ENCODE data around the gene ALAD.
A peak's percentile ranks its signal among the peaks of the same experiment; 100 is the strongest.
"Not testable (repeated sequence)": the region's sequence is repeated elsewhere in the genome, so short reads cannot be mapped to it uniquely, and the experiment has no call there.

ALAD gene

DNA sequence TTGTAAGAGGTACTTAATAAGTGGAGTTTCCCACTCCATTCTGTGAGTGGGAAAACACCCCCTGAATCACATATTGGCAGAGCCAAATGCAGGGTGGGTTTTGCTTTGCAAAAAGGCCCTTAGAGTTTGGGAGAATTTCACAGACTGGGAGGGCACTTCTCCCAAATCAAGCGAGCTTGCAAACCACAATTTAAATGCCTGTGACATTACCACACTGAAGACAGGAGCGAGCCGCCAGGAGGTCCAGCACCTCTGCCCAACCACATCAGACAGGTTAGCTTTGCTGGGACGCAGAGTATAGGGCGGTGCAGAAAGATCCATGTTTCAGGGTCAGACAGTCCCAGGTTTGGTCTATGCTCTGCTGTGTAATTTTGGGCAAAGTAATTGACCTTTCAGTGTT, 2.3 kb downstream of the ALAD start:
- DNase-seq (ENCODE audit: low read depth): no peak

DNA sequence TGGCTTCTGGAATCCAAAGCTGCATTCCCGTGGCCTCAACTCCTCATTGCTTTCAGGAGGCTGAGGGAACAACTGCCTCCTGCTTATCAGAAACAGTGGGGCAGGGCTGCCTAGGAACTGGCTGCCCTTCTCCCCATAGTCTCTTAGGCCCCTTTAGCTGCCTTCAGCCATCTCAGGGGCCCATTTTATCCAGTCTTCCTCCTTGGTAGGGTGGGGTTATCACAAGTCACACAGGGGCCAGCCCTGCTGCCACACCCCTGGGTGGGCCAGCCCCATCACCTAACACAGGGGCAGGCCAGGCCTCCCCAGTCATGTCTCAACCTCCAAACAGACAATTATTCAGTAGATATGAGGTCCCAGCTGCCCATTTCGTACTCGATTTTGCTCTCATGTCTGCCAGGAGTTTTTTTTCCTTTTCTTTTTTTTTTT, 3.9 kb downstream of the ALAD start:
- DNase-seq (ENCODE audit: low read depth): no peak

DNA sequence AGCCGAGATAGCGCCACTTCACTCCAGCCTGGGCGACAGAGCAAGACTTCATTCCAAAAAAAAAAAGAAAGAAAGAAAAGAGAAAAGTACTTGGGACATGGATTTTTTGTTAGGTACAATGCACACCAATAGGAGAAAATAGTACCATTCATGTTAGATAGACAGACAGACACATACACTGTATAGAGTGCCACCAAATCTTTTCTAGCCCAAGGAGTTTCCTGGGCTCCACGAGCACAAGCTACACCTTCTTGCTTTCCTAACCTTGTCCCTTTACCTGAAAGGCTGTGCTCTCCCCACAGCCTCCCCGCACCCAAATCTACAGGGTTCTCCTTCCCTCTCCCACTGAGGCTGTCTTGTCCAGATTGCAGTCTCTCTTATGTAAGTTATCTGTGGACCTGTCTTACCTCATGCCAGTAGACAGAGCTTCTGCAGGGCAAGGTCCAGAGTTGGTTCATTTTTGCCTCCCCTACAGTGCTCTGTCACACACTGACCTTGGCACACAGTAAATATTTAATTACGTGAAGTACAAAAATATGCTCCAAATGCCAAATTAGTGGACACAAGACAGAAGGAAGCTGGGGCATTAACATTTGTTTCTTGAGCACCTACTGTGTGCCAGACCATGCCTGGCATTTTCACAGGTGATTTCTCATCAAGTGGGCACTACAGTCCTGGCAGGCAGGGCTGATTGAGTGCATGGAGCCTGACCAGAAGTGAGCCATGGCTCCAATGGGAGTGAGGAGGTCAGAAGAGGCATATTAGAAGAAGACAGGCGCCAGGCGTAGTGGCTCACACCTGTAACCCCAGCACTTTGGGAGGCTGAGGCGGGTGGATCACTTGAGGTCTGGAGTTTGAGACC, 5.9 kb downstream of the ALAD start:
- no peak for DNase-seq (ENCODE audit: low read depth)

DNA sequence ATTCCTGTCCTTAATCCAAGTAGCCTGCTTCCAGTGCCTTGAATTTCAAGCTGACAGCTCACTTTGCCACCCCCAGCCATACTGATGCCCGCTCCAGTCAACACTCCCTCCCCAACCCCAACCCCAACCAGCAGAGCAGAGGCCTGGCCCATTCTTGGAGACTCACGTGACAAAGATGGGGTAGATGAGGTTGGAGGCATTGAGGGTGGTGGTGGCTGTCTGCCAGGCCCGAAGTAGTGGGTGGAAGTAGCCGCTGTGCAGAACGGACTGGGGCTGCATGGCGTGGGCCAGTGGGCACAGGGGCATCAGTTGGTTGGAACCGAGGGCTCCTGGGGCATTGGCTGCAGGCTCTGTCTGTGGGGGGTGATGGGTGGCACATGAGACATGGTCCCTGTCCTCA, 7.8 kb downstream of the ALAD start:
- DNase-seq (ENCODE audit: low read depth): no peak

DNA sequence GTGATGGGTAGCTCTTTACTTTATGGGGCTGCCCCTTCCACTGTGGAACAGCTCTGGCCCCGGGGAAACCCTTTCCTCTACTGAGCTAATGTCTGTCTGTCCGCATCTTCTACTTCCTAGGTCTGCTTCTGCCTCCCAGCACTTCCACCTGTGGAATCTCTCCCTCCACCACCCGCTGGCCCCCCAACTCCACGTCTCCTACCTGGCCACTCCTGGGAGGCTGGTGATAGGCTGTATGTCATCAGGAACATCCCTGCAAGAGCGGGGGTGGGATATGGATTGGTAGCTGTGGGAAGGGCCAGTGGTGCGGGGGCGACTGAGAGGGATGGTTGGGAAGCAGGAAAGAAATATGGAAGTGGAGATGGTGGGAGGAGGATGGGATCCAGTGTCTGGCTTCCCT, 9.2 kb downstream of the ALAD start:
- no peak for DNase-seq (ENCODE audit: low read depth)

DNA sequence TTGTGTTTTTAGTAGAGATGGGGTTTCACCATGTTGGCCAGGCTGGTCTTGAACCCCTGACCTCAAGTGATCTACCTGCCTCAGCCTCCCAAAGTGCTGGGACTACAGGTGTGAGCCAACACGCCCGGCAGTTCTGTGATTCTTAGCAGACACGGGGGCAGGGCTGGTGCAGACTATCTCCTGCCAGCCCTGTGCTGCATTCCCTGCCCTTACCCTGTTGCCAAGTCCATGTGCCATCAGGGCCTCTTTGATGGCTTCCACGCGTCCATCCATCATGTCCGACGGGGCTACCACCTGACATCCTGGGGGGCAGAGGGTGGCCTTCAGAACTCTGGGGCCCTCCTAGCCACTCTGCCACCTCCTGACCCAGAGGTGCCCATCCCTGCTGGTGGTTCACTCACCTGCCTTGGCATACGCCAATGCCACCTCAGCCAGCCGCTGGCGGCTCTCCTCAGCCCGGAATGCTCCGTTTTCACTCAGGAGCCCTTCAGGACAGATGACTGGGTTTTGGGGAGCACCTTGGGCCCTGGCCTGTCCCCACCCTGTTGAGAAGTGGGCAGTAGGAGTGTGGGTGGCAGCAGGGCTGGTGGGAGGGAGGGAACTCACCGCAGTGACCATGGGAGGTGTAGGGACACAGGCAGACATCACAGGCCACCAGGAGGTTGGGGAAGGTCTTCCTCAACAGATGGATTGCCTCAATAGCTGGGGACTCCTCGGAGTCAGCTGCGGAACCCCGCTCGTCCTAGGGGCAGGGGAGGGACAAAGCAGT, 10.7 kb downstream of the ALAD start:
- no peak for DNase-seq (ENCODE audit: low read depth)

DNA sequence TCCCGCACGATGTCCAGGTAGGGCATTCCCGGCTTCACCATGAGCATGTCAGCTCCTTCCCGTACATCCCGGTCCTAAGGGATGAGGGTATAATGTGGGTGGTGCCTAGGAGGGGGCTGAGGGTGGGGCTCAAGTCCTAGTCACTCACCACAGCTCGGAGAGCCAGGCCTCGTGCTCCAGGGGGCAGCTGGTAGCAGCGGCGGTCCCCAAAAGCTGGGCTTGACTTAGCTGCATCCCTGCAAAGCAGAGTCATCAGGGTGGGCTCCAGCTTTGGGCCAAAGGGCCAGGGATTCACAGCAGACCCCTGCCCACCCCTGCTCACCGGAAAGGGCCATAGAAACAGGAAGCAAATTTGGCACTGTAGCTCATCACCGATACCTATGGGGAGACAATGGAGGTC, 11.6 kb downstream of the ALAD start:
- no peak for DNase-seq (ENCODE audit: low read depth)

DNA sequence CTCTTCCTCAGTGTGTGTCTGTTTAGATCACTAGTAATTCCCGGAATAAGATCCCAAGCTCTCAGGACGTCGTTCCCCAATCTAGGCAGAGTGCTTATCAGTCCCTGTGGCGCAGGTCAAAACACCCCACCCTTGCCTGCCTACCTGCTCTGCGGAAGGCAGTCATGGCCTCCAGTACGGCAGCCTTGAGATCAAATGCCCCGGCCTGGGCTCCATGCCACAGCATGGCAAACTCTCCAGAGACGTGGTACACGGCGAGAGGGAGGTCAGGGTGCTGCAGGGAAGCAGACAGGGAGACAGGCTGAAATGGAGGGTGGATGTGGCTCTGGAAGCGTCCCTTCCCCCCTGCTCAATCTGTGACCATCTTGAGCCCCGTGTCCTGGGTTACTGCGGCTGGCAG, 12.3 kb downstream of the ALAD start:
- DNase-seq (ENCODE audit: low read depth): no peak

DNA sequence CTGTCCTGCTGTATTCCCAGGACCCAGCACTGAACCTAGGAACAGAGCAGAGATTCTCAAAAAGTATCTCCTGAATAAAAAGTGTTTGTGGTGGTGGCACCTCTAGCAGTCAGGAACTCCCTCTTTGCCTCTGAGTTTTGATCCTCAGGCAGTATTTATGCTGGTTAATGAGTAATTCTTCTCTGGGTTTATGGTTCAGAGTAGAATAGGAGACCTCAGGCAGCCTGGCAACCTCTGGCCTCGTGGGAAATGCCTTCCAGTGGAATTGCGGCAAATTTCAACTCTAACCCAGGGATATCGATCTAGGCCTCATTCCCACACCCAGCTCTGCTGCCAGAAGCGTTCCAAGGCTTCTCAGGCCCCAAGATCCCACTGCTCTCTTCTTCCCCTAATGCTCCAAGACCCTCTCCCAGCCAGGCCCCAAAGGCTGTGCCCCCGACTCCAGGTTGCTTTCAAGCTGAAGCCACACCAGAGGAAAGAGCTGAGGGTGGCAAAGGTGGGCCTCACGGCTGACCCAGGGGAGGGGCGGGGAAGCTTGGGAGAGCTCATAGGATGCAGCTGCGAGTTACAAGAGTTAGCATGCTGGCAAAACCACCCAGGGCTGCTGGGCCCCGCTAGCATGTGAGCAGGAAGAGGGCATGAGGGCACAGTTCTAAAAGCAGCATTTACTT, 13.4 kb downstream of the ALAD start:
- no peak for DNase-seq (ENCODE audit: low read depth)

DNA sequence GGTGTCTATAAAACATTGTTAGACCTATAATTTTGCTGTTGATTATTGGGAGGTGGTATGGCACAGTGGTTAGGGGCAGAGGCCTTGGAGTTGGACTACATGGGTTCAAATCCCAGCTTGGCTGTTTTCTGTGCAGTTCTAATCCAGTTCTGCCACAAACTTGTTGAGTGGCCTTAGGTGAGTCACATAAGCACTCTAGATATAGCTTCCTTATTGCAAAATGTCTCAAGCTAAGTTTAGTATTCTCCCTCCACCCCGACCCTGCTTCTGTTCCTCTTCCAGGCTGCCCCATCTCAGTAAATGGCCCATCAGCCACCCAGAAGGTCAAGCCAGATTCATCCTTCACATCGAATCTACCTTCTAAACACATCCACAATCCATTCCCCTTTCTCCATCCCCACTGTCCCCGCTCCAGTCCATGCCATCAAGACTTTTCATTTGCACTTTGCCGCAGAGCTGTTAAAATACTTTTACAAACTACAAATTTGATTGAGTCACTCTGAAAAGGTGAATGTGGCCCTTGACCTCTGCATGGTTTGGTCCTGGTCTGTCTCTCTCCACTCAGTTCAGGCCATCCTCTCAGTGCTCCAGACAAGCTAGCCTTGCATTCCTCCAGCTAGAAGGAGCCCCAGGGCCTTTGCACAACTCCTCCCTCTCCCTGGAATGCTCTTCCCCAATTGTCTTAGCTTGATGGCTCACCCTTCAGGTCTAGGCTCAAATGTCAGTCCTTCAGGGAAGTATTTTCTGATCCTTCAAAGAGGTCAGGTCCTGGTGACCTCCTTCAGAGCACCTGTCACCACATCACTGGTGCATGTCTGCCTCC, 14.3 kb downstream of the ALAD start:
- DNase-seq (ENCODE audit: low read depth): no peak

DNA sequence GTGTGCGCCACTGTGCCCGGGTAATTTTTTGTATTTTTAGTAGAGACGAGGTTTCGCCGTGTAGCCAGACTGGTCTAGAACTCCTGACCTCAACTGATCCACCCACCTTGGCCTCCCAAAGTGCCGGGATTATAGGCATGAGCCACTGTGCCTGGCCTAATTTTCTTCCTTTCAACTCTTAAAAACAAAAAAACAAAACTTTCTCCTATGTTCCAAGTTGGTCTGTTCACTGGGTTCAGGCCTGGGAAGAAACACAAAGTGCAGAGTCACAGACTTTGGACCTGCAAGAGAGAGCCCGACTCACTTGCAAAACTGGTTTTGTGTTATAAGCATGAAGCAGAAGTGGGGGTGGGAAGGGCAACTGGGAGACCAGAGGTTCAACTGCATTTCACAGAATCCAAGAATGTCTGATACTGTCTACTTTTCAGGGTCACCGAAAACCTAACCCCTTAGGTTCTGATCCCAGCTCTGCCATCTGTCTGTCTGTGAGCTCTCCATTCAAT, 19.1 kb downstream of the ALAD start:
- DNase-seq (ENCODE audit: low read depth): no peak

DNA sequence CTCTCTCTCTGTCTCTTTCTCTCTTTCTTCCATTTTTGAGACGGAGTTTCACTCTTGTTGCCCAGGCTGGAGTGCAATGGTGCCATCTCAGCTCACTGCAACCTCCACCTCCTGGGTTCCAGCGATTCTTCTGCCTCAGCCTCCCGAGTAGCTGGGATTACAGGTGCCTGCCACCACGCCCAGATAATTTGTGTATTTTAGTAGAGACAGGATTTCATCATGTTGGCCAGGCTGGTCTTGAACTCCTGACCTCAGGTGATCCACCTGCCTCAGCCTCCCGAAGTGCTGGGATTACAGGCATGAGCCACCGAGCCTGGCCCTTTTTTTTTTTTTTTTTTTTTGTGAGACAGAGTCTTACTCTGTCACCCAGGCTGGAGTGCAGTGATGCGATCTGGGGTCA, 19.6 kb downstream of the ALAD start:
- not testable (repeated sequence) for DNase-seq (ENCODE audit: low read depth)

DNA sequence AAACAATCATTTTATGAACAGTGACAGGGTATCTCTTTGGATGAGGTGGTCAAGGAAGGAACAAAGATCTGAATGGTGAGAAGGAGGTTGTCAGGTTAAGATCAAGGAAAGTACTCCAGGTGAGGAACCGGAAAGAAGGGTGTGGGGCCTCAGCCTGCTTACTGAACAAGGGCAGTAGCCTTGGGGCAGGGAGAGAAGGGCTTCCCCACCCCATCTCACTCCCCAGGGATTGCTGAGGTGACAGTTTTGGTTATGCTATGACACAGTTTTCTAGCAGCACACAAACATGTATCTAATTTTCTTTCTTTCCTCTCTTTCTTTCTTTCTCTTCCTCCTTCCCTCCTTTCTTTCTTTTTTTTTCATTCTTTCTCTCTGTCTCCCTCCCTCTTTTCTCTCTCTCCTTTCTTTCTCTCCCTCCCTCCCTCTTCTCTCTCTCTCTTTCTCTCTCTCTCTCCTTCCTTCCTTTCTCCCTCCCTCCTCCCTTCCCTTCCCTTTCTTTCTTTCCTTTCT, 20.2 kb downstream of the ALAD start:
- no peak for DNase-seq (ENCODE audit: low read depth)

DNA sequence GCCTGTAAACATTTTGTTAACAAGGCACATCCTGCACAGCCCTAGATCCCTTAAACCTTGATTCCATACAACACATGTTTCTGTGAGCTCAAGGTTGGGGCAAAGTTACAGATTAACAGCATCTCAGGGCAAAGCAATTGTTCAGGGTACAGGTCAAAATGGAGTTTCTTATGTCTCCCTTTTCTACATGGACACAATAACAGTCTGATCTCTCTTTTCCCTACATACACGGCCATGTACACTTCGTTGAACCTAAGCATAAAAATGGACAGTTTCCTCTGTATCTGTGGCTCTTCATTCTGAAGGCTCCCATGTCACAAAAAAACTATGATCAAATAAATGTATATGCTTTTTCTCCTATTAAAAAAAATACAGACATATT, 21.3 kb downstream of the ALAD start:
- DNase-seq (ENCODE audit: low read depth): not testable (repeated sequence)

DNA sequence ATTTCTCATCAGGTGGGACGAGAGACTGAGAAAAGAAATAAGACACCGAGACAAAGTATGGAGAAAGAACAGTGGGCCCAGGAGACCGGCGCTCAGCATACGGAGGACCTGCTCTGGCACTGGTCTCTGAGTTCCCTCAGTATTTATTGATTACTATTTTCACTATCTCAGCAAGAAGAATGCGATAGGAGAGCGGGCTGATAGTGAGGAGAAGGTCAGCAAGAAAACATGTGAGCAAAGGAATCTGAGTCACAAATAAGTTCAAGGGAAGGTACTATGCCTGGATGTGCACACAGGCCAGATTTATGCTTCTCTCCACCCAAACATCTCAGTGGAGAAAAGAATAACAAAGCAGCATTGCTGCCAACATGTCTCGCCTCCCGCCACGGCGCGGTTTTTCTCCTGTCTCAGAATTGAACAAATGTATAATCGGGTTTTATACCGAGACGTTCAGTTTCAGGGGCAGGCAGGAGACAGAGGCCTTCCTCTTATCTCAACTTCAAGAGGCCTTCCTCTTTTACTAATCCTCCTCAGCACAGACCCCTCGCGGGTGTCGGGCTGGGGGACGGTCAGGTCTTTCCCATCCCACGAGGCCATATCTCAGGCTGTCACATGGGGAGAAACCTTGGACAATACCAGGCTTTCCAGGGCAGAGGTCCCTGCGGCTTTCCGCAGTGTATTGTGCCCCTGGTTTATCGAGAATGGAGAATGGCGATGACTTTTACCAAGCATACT, 21.8 kb downstream of the ALAD start:
- DNase-seq (ENCODE audit: low read depth): not testable (repeated sequence)

DNA sequence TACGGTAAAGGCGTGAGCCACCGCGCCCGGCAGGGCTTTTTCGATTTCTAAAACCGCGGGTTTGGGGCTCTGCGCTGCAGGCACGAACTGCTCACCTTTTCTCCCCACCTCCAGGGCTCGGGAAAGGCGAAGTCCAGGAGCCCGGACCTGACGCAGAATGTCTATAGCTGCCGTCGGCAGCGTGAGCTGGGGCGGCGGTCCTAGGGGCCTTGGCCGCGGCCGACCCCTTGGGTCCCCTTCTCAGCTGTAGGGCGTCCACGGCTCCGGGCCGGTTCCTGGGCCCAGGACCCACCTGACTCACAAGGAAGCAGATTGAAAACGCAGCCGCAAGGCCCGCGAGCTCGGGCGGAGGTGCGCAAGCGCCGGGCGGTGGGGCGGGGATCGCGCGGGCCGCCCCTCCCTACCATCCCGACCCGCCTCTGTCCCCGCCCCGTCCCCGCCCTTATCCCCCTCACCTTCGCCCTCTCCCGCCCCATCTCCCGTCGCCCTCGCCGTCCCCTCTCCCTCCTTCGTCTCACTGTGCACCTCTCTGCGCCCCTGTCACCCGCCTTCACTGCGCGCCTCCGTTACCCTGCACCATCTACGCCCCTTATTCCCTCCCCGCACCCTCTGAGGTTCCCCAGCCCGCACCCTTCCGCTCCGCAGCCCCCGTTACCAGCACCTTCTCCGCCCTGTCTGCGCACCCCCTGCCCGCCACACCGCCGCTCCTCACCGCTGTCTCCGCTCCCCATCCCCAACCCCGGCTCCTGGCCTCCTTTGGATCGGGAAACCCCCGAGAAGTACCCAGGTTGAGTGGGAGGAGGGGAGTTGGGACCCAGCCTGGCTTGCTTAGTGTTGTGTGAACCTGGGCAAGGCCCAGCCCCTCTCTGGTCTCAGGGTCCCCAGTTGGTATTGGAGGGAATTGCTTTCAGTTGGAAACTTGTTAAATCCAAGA, 24.2 kb downstream of the ALAD start, which contains the start of gene HDHD3:
Gene HDHD3, minus strand, starts transcription at position 353 of the 934 bp plus-strand sequence. CDS start 2,632 bp downstream, outside the sequence.
- DNase-seq (ENCODE audit: low read depth): peak; percentile 76

DNA sequence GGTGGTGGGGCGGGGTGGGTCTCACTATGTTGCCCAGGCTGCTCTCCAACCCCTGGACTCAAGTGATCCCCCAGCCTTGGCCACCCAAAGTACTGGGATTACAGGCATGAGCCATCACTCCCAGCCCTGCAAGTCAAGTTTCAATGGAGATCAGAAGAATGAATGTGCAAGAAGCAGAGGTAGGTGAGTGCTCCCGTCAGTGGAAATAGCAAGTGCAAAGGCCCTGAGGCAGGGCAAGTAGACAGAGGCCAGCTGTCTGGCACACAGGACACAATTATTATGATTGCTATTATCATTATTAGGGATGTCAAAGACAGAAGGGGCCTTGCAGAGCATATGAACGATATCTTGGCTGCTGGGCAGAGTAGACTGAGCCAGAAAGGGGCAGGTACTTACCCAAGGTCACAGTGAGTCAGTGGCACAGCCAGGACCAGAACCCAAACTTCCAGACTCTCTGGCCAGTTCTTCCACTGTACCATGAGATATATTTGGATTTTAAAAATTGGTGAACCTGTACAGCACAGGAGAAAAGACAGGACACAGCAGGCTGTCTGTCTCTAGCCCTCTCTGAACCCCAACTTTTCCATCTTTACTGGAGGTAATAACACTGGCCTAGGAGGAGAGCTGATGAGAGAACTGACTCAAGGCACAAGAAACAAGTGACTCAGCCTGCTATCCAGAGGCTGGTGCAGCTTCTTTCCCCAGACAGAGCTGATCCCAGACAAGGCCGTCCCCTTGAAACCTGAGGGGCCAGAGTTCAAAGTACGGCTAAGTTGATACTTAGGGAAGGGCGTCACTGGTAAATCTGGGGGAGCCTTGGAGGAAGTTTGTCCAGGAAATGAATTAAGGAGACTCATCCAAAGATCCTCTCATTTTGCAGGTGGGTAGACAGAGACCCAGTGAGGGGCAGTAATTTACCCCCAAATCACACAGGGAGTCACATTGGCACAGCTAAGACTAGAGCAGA, 25.7 kb downstream of the ALAD start:
- no peak for DNase-seq (ENCODE audit: low read depth)

DNA sequence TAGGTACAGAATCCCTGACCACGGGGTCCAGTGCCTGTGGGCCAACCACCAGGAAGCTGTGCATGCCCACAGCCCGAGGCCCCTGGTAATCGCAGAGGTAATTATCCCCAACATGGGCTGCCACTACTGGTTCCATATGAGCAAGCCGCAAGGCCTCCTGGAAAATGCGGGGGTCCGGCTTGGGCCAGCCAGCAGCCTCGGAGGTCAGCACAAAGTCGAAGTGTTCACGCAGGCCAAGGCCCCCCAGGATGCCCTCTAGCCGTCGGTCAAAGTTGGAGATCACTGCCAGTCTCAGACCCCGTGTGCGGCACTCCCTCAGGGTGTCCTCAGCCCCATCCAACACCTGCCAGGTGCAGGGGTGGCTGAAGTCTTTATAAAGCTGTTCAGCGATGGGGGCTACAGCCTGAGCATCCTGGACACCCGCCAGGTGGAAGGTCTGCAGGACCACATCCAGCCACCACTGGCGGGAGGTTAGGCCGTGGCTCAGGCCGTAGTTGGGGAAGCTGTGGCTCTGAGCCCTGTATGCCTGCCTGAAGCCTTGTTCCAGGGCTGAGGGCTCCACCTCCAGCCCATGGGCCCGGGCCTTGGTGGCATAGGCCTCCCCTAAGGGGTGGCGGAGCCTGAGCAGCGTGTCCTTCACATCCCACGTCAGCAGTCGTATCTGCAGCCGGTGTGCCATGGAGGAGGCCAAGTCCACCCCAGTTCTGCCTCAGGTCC, 27.2 kb downstream of the ALAD start:
- DNase-seq (ENCODE audit: low read depth): no peak

All from activated T-helper 9 cell treated with anti-CD3 and anti-CD28 coated beads, Interleukin-2, amount 50 U/mL, for 16 hours (primary cell).